Measurements from ENCODE around the gene LMF2.
A peak's percentile ranks its signal among the peaks of the same experiment; 100 is the strongest.

The LMF2 gene

DNA sequence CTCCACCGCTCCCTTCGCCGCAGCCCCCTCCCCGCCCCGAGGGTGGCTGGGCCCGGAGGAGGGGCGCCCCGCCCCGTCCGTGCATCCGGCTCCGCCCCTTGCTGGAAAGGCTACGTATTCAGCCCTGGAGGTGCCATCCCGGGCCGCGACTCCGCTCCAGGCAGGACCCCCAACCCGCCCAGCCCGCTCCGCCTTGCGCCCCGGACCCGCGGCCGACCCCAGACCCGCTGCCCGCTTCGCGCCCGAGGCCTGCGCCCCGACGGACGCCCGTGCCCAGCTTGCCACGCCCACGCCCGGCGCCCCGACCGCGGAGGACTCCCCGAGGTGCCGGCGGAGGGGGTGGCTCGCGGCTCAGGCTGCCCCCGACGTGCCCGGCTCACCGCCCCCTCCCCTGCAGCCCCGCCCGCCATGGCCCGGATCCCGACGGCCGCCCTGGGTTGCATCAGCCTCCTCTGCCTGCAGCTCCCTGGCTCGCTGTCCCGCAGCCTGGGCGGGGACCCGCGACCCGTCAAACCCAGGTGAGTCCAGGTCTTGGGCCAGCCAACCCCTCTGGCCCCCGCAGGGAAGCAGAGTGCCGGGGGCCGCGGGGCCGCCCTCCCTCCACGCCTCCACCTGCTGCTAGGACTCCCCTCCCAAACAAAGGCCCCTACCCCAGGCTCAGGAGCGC is 25.9 kb downstream of the LMF2 start, which contains the start of gene ADM2:
ADM2 (plus strand) TSS at position 104 of the 667 bp plus-strand sequence; CDS start at position 409, 305 bp downstream.
- no peak for DNase-seq (ENCODE audit: extremely low spot score)
- TF ChIP-seq ARNT (IDR thresholded peaks at IDR 0.05) (no peak), FOXA1 (IDR thresholded peaks at IDR 0.05) (no peak), FOXM1 (IDR thresholded peaks at IDR 0.05; ENCODE audit: borderline replicate concordance) (no peak), TARDBP (IDR thresholded peaks at IDR 0.05) (no peak), BHLHE40 (IDR thresholded peaks at IDR 0.05; ENCODE audit: borderline replicate concordance) (no peak), ZNF384 (IDR thresholded peaks at IDR 0.05) (no peak), SP1 (IDR thresholded peaks at IDR 0.05) (no peak), L3MBTL2 (conservative IDR thresholded peaks at IDR 0.05) (no peak), HDGF (IDR thresholded peaks at IDR 0.05; ENCODE audit: borderline replicate concordance) (no peak), NFRKB (IDR thresholded peaks at IDR 0.05) (no peak), FOXK2 (IDR thresholded peaks at IDR 0.05) (no peak)
- POLR2A ChIA-PET: interaction anchor here (1.2 kb wide), 1 partner anchor 26 kb away, joined by 4 read pairs; the partner anchor contains the start of genes LMF2 and NCAPH2
- CTCF ChIA-PET: interaction anchor here (0.5 kb wide), 1 partner anchor 106 kb away, joined by 4 read pairs; no protein-coding TSS in a partner anchor

DNA sequence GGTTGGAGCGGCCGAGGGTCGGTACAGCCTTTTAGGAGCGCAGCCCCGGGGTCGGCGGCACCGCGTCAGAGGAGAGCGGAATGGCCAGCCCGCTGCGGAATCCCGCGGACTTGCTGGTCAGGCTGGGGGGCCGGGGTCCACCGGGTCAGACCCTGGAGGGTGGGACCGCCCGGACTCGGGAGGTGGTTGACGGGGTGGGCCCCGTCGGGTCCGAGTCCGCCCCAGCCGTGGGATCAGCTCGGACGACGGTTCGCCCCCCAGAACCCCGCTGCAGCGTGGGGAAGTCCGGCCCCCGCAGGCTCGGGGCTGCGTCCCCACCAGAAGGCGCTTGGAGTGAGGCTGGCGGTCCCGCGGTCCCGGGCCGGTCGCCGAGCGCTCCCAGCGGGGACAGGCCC is 26.5 kb downstream of the LMF2 start:
- POLR2A ChIA-PET: interaction anchor here (1.2 kb wide), 1 partner anchor 27 kb away, joined by 4 read pairs; the partner anchor contains the start of genes LMF2 and NCAPH2
- CTCF ChIA-PET: interaction anchor here (0.5 to 1.1 kb wide), 2 partner anchors 9 to 106 kb away, joined by 4 read pairs; no protein-coding TSS in a partner anchor
- TF ChIP-seq CTBP1 (IDR thresholded peaks at IDR 0.05; ENCODE audit: borderline replicate concordance) (no peak), HDGF (IDR thresholded peaks at IDR 0.05; ENCODE audit: borderline replicate concordance) (no peak), ZNF384 (IDR thresholded peaks at IDR 0.05) (no peak), FOXM1 (IDR thresholded peaks at IDR 0.05; ENCODE audit: borderline replicate concordance) (no peak), LEF1 (IDR thresholded peaks at IDR 0.05; ENCODE audit: borderline replicate concordance) (no peak), L3MBTL2 (conservative IDR thresholded peaks at IDR 0.05) (no peak), NFRKB (IDR thresholded peaks at IDR 0.05) (no peak), SUZ12 (IDR thresholded peaks at IDR 0.05) (no peak), TARDBP (IDR thresholded peaks at IDR 0.05) (no peak), ELF4 (IDR thresholded peaks at IDR 0.05) (no peak)

DNA sequence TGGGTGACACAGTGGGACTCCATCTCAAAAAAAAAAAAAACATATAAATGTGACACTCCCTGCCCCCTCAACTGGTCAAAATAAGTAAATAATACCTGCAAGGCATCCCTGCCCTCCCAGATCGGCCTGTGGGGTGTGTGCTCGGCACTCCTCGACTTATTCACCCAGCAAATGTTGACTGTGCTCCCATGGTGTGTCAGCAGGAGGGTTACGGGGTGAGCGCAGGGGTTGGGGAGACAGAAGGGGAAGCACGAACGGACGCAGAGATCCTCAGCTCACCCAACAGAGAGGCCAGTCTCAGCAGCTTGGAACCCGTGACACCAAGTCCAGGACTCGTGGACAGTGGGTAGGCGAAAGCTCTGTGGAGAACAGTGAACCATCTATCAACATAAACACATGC is 27.8 kb downstream of the LMF2 start:
- CTCF ChIA-PET: interaction anchor here (1.1 kb wide), 1 partner anchor 10 kb away, joined by 4 read pairs; no protein-coding TSS in a partner anchor
- POLR2A ChIA-PET: interaction anchor here (0.9 kb wide), 1 partner anchor 28 kb away, joined by 3 read pairs; the partner anchor contains the start of genes LMF2 and NCAPH2
- DNase-seq (ENCODE audit: extremely low spot score): no peak
- TF ChIP-seq FOXM1 (IDR thresholded peaks at IDR 0.05; ENCODE audit: borderline replicate concordance) (no peak), ARNT (IDR thresholded peaks at IDR 0.05) (no peak), CTBP1 (IDR thresholded peaks at IDR 0.05; ENCODE audit: borderline replicate concordance) (no peak), FOXK2 (IDR thresholded peaks at IDR 0.05) (no peak)

More for the DNA sequence above, 26.5 kb downstream of the LMF2 start:
- no peak for DNase-seq (ENCODE audit: extremely low spot score)

DNA sequence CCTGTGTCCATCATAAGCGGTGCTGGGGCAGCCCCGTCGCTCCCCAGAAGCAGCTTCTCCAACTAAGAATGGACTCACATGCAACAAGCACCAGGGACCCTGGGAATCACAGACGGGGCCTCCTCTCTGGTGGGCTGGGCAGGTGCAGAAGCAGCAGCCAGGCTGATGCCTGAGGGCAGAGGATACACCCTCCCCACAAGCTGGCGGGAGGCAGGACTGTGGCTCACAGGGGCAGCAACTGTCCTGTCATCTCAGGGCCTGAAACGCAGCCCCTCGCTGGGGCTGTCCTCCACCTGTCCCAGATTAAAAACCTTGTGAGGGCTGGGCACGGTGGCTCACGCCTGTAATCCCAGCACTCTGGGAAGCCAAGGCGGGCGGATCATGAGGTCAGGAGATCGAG is 29.6 kb downstream of the LMF2 start:
- TF ChIP-seq FOXM1 (IDR thresholded peaks at IDR 0.05; ENCODE audit: borderline replicate concordance) (no peak), ELF4 (IDR thresholded peaks at IDR 0.05) (no peak), ARNT (IDR thresholded peaks at IDR 0.05) (no peak)
- TF ChIP-seq, protein P1, sequence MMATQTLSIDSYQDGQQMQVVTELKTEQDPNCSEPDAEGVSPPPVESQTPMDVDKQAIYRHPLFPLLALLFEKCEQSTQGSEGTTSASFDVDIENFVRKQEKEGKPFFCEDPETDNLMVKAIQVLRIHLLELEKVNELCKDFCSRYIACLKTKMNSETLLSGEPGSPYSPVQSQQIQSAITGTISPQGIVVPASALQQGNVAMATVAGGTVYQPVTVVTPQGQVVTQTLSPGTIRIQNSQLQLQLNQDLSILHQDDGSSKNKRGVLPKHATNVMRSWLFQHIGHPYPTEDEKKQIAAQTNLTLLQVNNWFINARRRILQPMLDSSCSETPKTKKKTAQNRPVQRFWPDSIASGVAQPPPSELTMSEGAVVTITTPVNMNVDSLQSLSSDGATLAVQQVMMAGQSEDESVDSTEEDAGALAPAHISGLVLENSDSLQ (IDR thresholded peaks at IDR 0.05): no peak
- DNase-seq (ENCODE audit: extremely low spot score): no peak
- POLR2A ChIA-PET: interaction anchor here (2.1 kb wide), 1 partner anchor 47 kb away, joined by 9 read pairs; the partner anchor contains the start of gene SCO2
- CTCF ChIA-PET: no interaction called here

- ChIA-PET POLR2A (interaction anchor here (0.9 to 2.1 kb wide), 2 partner anchors 32 to 48 kb away, joined by 3 to 9 read pairs; partner anchors contain the start of gene SCO2), CTCF (interaction anchor here (0.5 kb wide), 1 partner anchor 152 kb away, joined by 4 read pairs; no protein-coding TSS in a partner anchor)
- DNase-seq (ENCODE audit: extremely low spot score): no peak
- no peak for TF ChIP-seq FOXM1 (IDR thresholded peaks at IDR 0.05; ENCODE audit: borderline replicate concordance)
- no peak for TF ChIP-seq ARNT (IDR thresholded peaks at IDR 0.05)
- TF ChIP-seq LEF1 (IDR thresholded peaks at IDR 0.05; ENCODE audit: borderline replicate concordance): no peak
- no peak for TF ChIP-seq FOXA1 (IDR thresholded peaks at IDR 0.05)
- TF ChIP-seq L3MBTL2 (conservative IDR thresholded peaks at IDR 0.05): no peak
- TF ChIP-seq HDGF (IDR thresholded peaks at IDR 0.05; ENCODE audit: borderline replicate concordance): no peak
- TF ChIP-seq SUZ12 (IDR thresholded peaks at IDR 0.05): no peak
- TF ChIP-seq CTBP1 (IDR thresholded peaks at IDR 0.05; ENCODE audit: borderline replicate concordance): no peak
- TF ChIP-seq NFRKB (IDR thresholded peaks at IDR 0.05): no peak
- no peak for TF ChIP-seq ELF4 (IDR thresholded peaks at IDR 0.05)
Observed at GRCh38 chr22:50476868-50477267, 30.6 kb downstream of the LMF2 start.

DNA sequence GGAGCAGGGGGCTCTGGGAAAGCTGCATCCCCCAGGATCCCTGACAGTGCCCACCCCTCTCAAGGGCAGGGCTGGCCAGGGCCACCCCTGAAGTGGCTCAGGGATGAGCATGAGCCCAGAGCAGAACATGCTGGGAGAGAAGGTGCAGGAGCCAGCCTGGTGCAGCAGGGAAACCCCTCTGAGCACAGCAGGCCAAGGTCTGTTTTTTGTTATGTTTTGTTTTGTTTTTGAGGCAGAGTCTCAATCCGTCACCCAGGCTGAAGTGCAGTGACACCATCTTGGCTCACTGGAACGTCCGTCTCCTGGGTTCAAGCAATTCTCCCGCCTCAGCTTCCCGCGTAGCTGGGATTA is 31.9 kb downstream of the LMF2 start:
- ChIA-PET CTCF (no interaction called here), POLR2A (interaction anchor here (1.0 to 1.3 kb wide), 3 partner anchors 9 to 50 kb away, joined by 4 to 5 read pairs (median 5); partner anchors contain the start of gene SCO2)
- TF ChIP-seq SP1 (IDR thresholded peaks at IDR 0.05): no peak
- TF ChIP-seq FOXA1 (IDR thresholded peaks at IDR 0.05): no peak
- DNase-seq (ENCODE audit: extremely low spot score): no peak

DNA sequence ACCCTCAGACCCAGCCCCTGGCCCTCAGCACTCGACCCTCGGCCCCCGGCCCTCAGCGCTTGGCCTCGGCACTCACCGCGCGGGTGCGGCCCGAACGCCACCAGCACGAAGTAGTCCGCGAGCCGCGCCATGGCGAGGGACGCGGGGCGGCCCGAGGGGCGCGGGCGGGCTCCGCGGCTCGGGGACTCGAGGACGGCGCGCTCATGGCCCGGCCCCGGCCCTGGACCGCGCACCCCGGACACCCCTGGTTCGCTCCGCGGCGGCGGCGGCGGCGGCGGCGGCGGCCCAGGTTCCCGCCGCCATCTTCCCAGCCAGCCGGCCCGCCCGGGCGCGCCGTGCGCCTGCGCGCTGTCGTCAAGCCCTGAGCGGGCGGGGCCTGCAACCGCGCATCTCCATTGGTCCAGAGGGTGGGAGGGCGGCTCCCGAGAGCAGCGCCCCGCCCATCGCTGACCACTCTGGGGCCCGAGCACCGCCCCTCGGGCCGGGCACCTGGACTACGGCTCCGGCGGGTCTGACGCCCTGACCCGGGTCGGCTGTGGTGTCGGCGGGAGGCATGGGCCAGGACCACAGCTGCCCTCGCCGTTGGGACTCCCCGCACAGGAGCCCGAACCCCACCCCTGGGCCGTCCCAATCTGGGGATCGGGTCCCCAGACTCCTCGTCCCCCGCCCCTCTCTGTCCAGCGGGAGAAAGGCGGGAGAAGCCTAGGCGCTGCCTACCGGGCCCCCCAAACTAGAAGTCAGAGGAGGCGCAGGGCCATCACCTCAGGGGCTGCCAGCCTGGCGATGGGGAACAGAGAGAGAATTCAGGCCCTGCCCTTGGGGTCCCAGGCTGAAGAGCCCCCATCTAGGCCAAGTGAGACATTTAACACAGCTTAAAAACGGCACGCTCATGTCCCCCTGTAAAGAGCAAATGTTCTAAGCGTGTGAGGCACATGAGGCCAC is 32.5 kb downstream of the LMF2 start, which contains the start of gene SBF1:
SBF1 (minus strand) TSS at position 326 of the 942 bp plus-strand sequence; CDS start at position 131, 195 bp downstream.
- TF ChIP-seq ARNT (IDR thresholded peaks at IDR 0.05) (0 out of 2 replicates have a peak, but pooled peaks have one; percentile 11), LEF1 (IDR thresholded peaks at IDR 0.05; ENCODE audit: borderline replicate concordance) (no peak)
- ChIA-PET CTCF (interaction anchor here (0.6 to 1.9 kb wide), 3 partner anchors 51 to 359 kb away, joined by 3 to 6 read pairs (median 4); partner anchors contain the start of gene SCO2), POLR2A (interaction anchor here (1.0 to 1.3 kb wide), 3 partner anchors 9 to 51 kb away, joined by 4 to 5 read pairs (median 5); partner anchors contain the start of gene SCO2)
- DNase-seq (ENCODE audit: extremely low spot score): peak; percentile 100
